Forelimb muscle (tissue), 1 donor: ENCODE measurements around the gene ADCY5. TPM values are rescaled to one million over a fixed set of nuclear protein-coding genes. Genes with fewer than 3 reads are reported as not detected.

ENCODE experiments used
- DNase-seq: peaks from one replicate; pipeline ENCODE4 v3.0.0-alpha.2; 2013; ENCODE audit warnings: low read depth
- polyA plus RNA-seq: library from polyadenylated mRNA; unstranded; fragments of 120-200 nt; gene quantifications from one replicate; pipeline ENCODE4 v1.2.1, GENCODE V29; 2013; ENCODE audit not compliant: insufficient read length

The ADCY5 gene
- polyA plus RNA-seq, 1 donor: 4.3 TPM

DNA sequence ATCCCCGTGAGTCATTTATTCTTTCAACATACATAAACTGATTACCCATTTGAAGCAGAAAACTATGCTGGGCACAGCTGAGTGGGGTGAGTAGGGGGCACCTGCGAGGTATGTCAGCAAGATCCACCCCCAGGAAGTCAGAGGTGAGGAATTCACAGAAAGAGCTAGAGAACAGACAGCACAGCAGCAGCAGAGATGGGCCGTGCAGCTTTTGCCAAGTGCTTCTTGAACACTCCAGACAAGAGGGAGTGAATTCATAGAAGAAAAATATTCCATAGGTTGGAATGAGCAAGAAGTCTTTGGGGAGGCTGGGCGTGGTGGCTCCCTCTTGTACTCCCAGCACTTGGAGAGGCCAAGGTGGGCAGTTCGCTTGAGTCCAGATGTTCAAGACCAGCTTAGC, 9.4 kb upstream of the ADCY5 start:
- no peak for DNase-seq

- no peak for DNase-seq
Observed at GRCh38 chr3:123457841-123458240, 9.0 kb upstream of the ADCY5 start.

- DNase-seq: no peak
Observed at GRCh38 chr3:123453675-123454074, 4.8 kb upstream of the ADCY5 start.

DNA sequence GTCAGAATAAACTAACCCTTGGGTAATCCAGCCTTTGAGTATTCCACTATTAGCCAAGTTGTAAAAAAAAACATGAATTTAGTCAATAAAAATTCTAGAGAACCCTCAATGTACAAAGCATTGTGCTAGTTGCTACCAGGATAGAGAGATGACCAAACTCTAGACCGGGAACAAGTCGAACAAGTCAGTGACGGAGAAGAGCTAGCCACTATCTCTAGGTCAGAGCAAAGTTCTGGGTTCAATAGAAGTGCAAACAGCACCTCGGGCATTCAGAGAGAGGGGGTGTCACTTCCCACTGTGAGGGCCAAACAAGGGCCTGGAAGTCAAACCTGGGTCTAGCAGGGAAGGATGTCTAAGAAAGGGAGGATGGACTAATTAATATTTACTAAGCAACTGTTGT, 2.3 kb upstream of the ADCY5 start:
- DNase-seq: no peak

DNA sequence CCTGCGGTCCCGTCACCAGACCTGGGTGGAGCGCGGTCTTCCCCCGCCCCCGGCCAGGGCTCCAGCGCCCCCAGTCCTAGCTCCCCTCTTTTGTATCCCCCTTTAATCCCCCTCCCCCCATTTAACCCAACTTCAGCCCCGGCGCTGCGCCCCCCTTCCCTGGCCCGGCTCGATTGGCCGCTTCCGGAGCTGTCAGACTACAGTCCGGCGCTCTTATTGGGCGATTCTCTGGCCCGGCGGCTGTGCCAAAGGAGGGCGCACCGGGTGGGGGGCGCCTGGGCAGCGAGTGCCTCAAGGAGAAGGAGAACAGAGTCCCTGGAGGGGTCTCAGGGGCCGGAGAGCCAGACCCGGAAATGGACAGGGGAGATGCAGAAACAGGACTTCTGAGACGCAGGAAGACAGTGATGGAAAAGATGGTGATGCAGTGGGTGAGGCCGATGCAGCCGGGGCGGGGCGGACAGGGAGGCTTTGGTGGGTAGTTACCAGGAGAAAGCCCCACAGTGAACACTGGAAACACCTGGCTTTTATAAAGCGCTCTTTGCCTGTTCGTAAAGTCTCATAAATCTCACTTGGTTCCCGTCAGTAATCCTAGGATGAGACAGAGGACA, 1.2 kb upstream of the ADCY5 start:
- no peak for DNase-seq

DNA sequence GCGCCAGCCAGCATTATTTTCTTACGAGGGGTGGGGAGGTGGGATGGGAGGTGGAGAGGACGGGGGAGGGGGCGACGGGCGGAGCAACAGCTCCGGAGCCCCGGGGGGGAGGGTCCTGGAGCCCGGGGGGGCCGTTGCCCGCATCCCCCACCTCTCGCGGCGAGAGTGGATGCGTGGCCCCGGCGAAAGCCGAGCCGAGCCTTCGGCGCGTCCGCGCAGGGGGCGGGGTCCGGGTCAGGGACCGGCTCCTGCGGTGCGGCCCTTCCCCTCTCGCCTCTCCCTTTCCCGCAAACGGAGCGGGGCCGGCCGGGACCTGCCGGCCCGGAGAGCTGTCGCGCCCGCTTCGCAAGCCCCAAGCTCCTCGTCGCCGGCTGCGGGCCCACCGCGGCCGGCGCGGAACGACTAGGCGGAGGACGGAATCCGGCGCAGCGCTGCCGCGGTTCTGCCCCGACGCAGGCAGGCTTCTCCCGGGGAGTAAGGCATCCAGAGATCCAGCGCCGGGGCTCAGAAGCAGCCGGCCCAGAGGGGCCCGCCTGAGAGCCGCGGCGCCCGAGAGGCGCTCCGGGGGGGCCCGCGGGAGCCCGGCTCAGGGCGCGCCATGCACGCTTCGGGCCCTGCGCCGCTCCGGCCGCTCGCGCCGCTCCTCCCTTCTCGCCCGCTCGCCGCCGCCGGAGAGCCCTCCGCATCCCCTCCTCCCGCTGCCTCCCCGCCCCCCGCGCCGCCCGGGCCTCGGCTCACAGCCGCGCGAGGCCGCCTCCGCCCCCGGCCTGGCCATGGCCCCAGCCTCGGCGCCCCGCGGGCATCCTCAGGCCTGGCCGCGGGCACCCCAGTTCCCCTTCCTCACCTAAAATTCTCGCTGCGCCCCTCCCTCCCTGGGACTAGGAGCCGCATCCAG, 459 bp upstream of the ADCY5 start:
- DNase-seq: no peak

GRCh38 chr3:123447749-123448517, 957 bp downstream of the ADCY5 start:
- no peak for DNase-seq

- DNase-seq: no peak
Observed at GRCh38 chr3:123447416-123447748, 1.5 kb downstream of the ADCY5 start.

- no peak for DNase-seq
Observed at GRCh38 chr3:123446610-123447109, 2.2 kb downstream of the ADCY5 start.

DNA sequence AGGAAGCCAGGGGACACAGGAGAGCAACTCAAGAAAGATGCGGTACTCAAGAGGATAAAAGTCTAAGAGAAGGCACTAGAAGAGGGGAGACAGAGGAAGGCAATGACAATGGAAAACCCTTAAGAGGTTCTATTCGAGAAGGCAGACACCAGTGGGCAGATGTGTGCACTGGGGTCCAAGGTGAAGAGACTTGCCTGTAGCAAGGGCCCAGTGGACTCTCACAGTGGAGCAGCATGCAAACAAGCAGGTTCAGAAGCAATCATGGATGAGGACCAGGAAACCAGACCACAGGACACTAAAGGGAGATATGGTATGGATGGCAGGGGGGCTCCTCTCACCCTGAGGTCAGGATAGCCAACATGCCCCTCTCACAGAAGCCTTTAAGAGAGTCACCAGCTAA, 2.7 kb downstream of the ADCY5 start:
- DNase-seq: no peak

DNA sequence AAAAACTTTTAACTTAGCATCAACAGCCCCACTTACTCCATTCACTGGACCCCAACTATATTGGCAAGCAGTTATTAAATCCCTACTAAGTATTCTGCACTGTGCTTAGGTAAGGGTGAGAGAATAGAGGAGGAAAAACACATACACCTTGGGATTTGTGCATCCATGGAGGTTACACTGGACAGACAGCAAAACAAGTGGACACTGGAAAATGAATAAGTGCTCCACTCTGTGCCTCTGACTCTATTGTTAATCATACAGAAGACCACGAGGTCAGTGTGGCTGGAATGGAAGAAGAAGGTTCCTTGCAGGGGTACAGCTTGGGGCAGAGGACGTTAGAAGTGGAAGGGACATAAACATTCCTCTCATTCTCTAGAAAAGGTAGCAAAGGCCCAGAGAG, 3.2 kb downstream of the ADCY5 start:
- DNase-seq: no peak

DNA sequence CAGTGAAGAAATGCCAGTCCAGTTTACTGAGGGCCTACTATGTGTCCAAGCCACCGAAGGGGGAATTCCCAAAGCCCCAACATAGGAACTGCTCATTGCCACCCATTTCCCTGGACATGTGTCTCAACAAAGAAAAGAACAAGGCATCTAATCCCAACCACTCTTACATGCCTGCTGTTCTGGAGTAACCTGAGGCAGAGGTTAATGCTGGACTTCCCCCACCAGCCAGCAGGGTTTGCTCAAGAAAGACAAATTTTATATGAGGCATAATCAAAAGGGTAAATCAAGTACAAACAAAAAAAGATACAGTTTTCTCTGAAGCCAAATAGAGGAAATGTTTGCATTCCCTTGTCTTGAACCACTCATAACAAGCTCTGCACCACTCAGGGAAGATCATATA, 4.1 kb downstream of the ADCY5 start:
- DNase-seq: no peak

DNA sequence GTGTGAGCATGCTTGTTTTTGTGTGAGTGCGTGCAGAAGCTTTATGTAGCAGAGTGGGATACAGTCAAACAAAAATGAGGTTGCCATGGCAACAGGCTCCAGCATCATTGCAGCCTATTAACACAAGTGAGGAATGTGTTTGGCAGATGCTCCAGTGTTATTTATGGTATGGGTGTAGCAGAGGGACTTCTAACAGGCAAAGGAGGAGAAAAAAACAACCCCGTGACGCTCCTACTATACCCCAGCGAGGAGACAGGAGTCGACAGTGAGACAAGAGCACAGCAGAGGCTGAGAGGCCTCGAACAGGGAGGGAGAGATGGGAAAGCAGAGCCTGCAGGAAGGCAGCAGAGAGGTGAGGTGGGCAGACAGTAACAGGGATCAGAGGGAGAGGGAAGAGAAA, 4.9 kb downstream of the ADCY5 start:
- DNase-seq: no peak

- DNase-seq: no peak
Observed at GRCh38 chr3:123442908-123443307, 6.0 kb downstream of the ADCY5 start.

- DNase-seq: no peak
Observed at GRCh38 chr3:123442125-123442524, 6.8 kb downstream of the ADCY5 start.

DNA sequence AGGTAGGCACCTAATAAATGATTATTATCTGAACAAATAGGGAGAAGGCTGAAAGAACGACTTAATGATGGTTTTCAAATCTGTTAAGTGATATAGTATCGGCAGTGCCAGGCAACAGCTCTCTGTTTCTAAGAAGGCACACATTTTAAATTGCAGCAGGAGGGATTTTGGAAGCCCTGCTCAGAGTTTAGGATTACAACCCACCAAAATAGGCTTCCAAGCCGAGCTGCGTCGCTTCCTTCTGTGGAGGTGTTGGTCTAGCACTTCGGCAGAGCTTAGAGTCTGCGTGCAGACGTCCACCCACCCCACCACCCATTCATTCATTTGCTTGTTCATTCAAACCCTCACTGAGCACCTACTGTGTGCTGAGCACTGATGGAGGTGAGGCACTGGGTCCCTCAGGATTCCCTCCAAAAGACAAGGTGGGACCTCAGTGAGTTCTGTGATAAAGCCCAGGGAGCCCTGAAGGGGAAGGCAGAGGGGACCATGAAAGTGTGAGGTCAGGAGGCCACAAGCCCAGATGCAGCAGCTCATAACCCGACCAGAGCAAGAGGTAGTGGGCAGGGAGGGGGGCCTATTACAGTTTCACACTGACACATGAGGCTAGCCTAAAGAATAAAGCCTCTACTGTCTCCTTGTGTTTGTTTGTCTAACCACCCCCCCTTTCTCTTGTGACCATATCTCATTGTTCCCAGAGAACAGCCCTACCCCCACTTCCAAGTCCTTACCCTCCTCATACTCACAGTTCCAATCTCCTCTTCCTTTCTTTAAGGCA, 8.9 kb downstream of the ADCY5 start:
- DNase-seq: no peak

DNA sequence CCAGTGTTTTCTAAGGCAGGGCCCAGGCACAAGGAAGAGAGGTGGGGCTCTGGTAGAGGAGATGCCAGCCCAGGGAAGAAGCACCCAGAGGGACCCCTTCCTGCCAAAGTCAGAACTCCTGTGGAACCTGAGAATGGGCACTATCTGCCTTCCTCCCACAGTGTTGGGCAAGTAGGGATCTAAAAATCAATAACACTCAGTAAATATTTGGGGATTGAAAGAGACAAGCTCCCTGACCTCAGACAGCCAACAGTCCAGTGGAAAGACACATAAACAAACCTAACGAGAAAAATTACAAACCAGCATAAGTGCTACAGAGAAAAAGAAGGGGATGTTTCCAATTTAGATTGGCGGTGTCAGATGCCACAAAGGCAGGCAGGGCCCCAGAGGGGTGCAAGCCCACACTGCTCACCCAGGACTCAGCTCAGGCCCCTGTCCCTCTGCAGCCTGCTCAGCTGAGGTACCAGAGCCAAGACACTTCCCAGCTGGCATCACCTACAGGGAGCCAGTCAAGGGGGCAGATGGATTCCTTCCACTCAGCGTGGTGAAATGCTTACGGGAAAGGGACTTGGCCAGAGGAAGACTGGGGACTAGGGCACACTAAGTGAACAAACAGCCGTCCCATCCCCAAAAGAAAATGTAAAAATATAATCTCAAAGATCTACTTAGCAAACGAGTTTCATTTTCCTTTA, 15.9 kb downstream of the ADCY5 start:
- DNase-seq: no peak

DNA sequence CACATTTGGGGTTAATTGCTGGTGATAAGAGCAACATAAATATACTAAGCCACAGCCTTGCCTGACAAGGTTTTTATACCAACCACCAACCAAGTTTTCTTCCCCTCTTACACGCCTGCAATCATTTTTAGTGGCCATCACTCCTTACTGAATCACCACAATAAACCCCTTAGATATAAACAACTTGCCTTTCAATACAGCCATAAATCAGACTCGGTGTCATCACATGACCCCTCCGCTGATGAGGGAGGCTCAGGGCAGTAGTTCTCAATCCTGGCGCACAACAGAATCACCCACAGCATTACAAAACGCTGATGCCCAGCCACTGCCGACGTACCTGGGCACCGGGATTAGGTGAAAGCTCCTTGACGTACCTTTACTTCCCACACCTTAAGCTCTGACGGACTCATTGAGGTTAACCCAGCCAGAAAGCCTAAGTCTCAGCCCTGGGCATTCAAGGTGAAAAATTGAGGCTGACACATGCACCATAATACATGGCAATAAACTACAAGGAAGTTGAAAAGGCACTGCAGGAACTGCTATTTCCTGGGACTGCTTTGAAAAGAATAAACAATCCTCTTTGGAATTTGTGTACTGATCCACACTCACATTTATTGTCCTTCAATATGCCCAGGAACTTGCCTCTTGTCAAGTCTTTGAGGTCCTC, 17.1 kb downstream of the ADCY5 start:
- no peak for DNase-seq

DNA sequence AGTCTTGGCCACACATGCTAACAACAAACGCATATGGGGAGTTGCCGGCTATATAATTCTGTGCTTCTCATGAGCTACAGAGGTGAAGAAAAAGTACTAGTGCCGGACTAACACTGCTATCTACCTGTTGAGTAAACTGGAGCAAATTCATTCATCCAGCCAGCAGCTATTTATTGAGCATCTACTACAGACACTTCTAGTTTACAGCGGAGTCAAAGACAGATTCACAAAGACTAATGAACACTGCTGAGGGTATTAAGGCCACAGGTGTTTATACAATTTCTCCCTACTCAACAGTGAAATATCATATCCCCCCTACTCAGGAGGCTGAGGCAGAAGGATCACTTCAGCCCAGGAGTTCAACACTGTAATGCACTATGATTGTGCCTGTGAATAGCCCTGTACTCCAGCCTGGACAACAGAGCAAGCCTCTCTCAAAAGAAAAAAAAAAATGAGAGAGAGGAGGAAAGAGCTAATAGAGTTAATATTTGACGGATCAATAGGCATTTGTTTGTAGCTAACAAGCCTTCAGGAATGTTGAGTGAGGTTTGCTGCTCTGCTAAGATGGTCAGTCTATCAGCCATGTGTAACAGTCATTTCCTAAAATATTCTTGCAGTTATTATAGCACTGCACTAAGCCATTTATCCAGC, 17.8 kb downstream of the ADCY5 start:
- no peak for DNase-seq

GRCh38 chr3:123430266-123430665, 18.6 kb downstream of the ADCY5 start:
- no peak for DNase-seq
